Keratinocyte (primary cell): ENCODE measurements around the gene SPAG9. TPM values are rescaled to one million over a fixed set of nuclear protein-coding genes. Genes with fewer than 3 reads are reported as not detected.

Experiments
- DNase-seq: peaks from one replicate; pipeline ENCODE4 v3.0.0-alpha.2; 2011; ENCODE audit warnings: low read depth, missing footprints, low spot score
- FAIRE-seq: peaks from 2 replicates; lab custom pipeline; 2011; peaks lifted over from hg19 to GRCh38; lab: Jason Lieb, UNC
- H2AFZ ChIP-seq: 2 replicates; pipeline ENCODE4 v1.6.0; 2012; ENCODE audit warnings: low read length, control low read depth, inconsistent platforms; ENCODE audit not compliant: control insufficient read depth
- H3K27ac ChIP-seq: 2 replicates; pipeline ENCODE4 v1.5.1; 2011; ENCODE audit warnings: low read length; ENCODE audit not compliant: control insufficient read depth, insufficient read depth
- H3K27me3 ChIP-seq: 3 replicates; pipeline ENCODE4 v1.6.0; 2011; ENCODE audit warnings: low read length; ENCODE audit not compliant: control insufficient read depth, insufficient read depth; ENCODE audit errors: extremely low read depth
- H3K36me3 ChIP-seq, 2 experiments: 2 replicates in 1 of 2; 3 replicates in 1 of 2; pipeline ENCODE4 v1.5.1; 2011; ENCODE audit warnings: low read length in 2 of 2, mild to moderate bottlenecking in 1 of 2; ENCODE audit not compliant: control insufficient read depth in 2 of 2, insufficient read depth in 2 of 2; ENCODE audit errors: extremely low read depth in 1 of 2
- H3K4me1 ChIP-seq: 3 replicates; pipeline ENCODE4 v1.5.1; 2011; ENCODE audit warnings: low read length; ENCODE audit not compliant: control insufficient read depth, insufficient read depth; ENCODE audit errors: extremely low read depth
- H3K4me2 ChIP-seq: 3 replicates; pipeline ENCODE4 v1.6.0; 2011; ENCODE audit warnings: low read depth, low read length; ENCODE audit not compliant: control insufficient read depth, insufficient read depth; ENCODE audit errors: extremely low read depth
- H3K4me3 ChIP-seq, 3 experiments: fragments of 200-600 bp in 1 of 3; sonication (generic) in 1 of 3; 2 replicates in 2 of 3; 3 replicates in 1 of 3; pipeline ENCODE4 v1.5.1; 2011 to 2016; ENCODE audit warnings: low read length in 3 of 3, mild to moderate bottlenecking in 3 of 3, control low read depth in 2 of 3, inconsistent platforms in 1 of 3, low read depth in 1 of 3, mixed read lengths in 1 of 3, mixed run types in 1 of 3, moderate library complexity in 1 of 3; ENCODE audit not compliant: control insufficient read depth in 2 of 3, insufficient read depth in 2 of 3; ENCODE audit errors: extremely low read depth in 1 of 3
- H3K79me2 ChIP-seq: 2 replicates; pipeline ENCODE4 v1.6.0; 2012; ENCODE audit warnings: low read length; ENCODE audit not compliant: control insufficient read depth, insufficient read depth
- H3K9ac ChIP-seq: 3 replicates; pipeline ENCODE4 v1.6.0; 2011; ENCODE audit warnings: low read length; ENCODE audit not compliant: control insufficient read depth, insufficient read depth; ENCODE audit errors: extremely low read depth
- H3K9me1 ChIP-seq: 3 replicates; pipeline ENCODE4 v1.6.0; 2011; ENCODE audit warnings: low read length; ENCODE audit not compliant: control insufficient read depth, insufficient read depth; ENCODE audit errors: extremely low read depth
- H3K9me3 ChIP-seq: 2 replicates; pipeline ENCODE4 v1.5.1; 2012; ENCODE audit warnings: low read depth, low read length; ENCODE audit not compliant: control insufficient read depth
- H4K20me1 ChIP-seq: 3 replicates; pipeline ENCODE4 v1.6.0; 2011; ENCODE audit warnings: low read length; ENCODE audit not compliant: control insufficient read depth, insufficient read depth; ENCODE audit errors: extremely low read depth
- CTCF ChIP-seq, 3 experiments: IDR thresholded peaks in 1 of 3; conservative IDR thresholded peaks in 1 of 3; optimal IDR thresholded peaks in 1 of 3; 2 replicates in 2 of 3; 3 replicates in 1 of 3; pipeline versions ENCODE3 to v1.5.1; 2011; ENCODE audit warnings: low read length in 3 of 3, mild to moderate bottlenecking in 3 of 3, moderate library complexity in 2 of 3, control low read depth in 1 of 3, inconsistent platforms in 1 of 3; ENCODE audit not compliant: insufficient read depth in 2 of 3; ENCODE audit errors: extremely low read depth in 1 of 3
- EZH2 ChIP-seq: IDR thresholded peaks from one replicate; pipeline ENCODE4 v1.6.1; 2012; ENCODE audit warnings: inconsistent platforms, mild to moderate bottlenecking, low read length, moderate library complexity
- dilution Hi-C: fragments of 300-500 bp; cut with MboI; formaldehyde crosslinking; loops from one replicate; pipeline ENCODE4 v1.7.0; 2020; ENCODE audit warnings: low sequenced_read_pairs; ENCODE audit not compliant: extremely low pct_ligation_motif_present
- polyA plus RNA-seq, 5 experiments: library from polyadenylated mRNA; depleted of rRNA in 3 of 5; stranded (reverse) in 3 of 5; stranded (forward) in 1 of 5; unstranded in 1 of 5; fragments of >200 nt; gene quantifications; 1 replicate in 1 of 5; 2 replicates in 3 of 5; 3 replicates in 1 of 5; pipeline versions ENCODE4 v1.2.1 to v1.2.3, GENCODE V29; 2011 to 2012; ENCODE audit warnings: missing spikeins in 2 of 5, low read depth in 1 of 5, low replicate concordance in 1 of 5

Gene SPAG9
- polyA plus RNA-seq, 1 donor (not counting 4 experiments of a cell fraction or from before 2014, with no cell fraction given), result 43.1 TPM

- no peaks in the 10 kb centered on the region for H3K27me3 ChIP-seq
- H4K20me1 ChIP-seq, result peaks cover 19% of the 10 kb centered on the region
- dilution Hi-C loops, result no loop called here
- peak overlapping the region; percentile 96 for H3K9ac ChIP-seq
- DNase-seq, result peak; percentile 99
- no peak for TF ChIP-seq CTCF (optimal IDR thresholded peaks at IDR 0.05 in 1 of 3, IDR thresholded peaks at IDR 0.05 in 1 of 3, conservative IDR thresholded peaks at IDR 0.05 in 1 of 3; ENCODE audit: extremely low read depth in 1 of 3, insufficient read depth in 2 of 3, low read length in 3 of 3)
- TF ChIP-seq EZH2, result no peak
- peak overlapping the region; percentile 5 for H2AFZ ChIP-seq
- peak; percentile 87 for FAIRE-seq
- peaks cover 2 to 3% of the 10 kb centered on the region in 2 experiments for H3K36me3 ChIP-seq
- peak overlapping the region; percentile 40 to 84 (median 56) for H3K4me3 ChIP-seq
- H3K9me3 ChIP-seq, result no peaks in the 10 kb centered on the region
- H3K9me1 ChIP-seq, result peaks cover 4% of the 10 kb centered on the region
- peak overlapping the region; percentile 98 for H3K27ac ChIP-seq
- H3K4me1 ChIP-seq, result peaks cover 34% of the 10 kb centered on the region
- peaks cover 36% of the 10 kb centered on the region for H3K79me2 ChIP-seq
- H3K4me2 ChIP-seq, result peak overlapping the region; percentile 97
These were observed 1.2 kb upstream of the SPAG9 start for GRCh38 chr17:51121620-51122472.

DNA sequence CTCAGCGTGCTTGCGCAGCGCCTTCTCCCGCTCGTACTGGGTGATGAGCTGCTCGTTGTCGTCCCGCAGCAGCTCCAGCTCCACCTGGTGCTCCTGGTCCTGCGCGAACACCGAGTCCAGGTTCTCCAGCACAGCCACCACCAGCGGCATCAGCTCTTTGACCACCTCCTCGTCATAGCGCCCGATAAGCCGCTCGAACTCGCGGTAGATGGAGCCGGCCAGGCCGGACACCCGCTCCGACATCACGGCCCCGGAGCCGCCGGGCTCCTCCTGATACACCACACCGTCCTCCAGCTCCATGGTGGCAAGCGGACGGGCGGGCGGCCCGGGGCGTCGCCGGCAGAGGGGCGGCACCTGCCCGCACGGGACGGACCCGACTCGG lies 320 bp downstream of the SPAG9 start:
- Histone ChIP-seq H3K79me2 (peaks cover 51% of the 10 kb centered on the region), H3K4me1 (peaks cover 34% of the 10 kb centered on the region), H4K20me1 (peaks cover 19% of the 10 kb centered on the region), H3K27ac (peak overlapping the region; percentile 93), H3K4me3 (peak overlapping the region; percentile 67 to 75 (median 75)), H3K4me2 (peak overlapping the region; percentile 22), H3K36me3 (peaks cover 2 to 3% of the 10 kb centered on the region in 2 experiments), H3K9ac (peak overlapping the region; percentile 96), H3K9me3 (no peaks in the 10 kb centered on the region), H2AFZ (peak overlapping the region; percentile 81), H3K27me3 (no peaks in the 10 kb centered on the region), H3K9me1 (peaks cover 4% of the 10 kb centered on the region)
- no peak for FAIRE-seq
- dilution Hi-C loops, result no loop called here
- DNase-seq, result no peak
- TF ChIP-seq CTCF (optimal IDR thresholded peaks at IDR 0.05 in 1 of 3, IDR thresholded peaks at IDR 0.05 in 1 of 3, conservative IDR thresholded peaks at IDR 0.05 in 1 of 3; ENCODE audit: extremely low read depth in 1 of 3, insufficient read depth in 2 of 3, low read length in 3 of 3) (peak in 1 of 3 experiments; percentile 29), EZH2 (no peak)
